Smooth muscle cell (in vitro differentiated cells): ENCODE data around the gene HPSE2. TPM values are rescaled to one million over a fixed set of nuclear protein-coding genes. Genes with fewer than 3 reads are reported as not detected.

Experiments used
- DNase-seq: peaks from one replicate; lab custom pipeline; 2025; ENCODE audit not compliant: unreplicated experiment; lab: John Stamatoyannopoulos, UW
- H2AFZ ChIP-seq: fragments of 200-600 bp; sonication (generic); 2 replicates; pipeline ENCODE4 v1.6.0; 2016; ENCODE audit warnings: antibody characterized with exemption, low read depth, mild to moderate bottlenecking
- H3F3A ChIP-seq: fragments of 200-600 bp; sonication (generic); 2 replicates; pipeline ENCODE4 v1.6.0; 2017; ENCODE audit warnings: antibody characterized with exemption, low read depth
- H3K27ac ChIP-seq: fragments of 200-600 bp; sonication (generic); 2 replicates; pipeline ENCODE4 v1.5.1; 2016; ENCODE audit warnings: low read depth, mild to moderate bottlenecking
- H3K27me3 ChIP-seq: fragments of 200-600 bp; sonication (generic); 2 replicates; pipeline ENCODE4 v1.6.1; 2016; ENCODE audit warnings: low read depth, mild to moderate bottlenecking
- H3K36me3 ChIP-seq: fragments of 200-600 bp; sonication (generic); 2 replicates; pipeline ENCODE4 v1.5.1; 2016; ENCODE audit warnings: low read depth
- H3K4me1 ChIP-seq: fragments of 200-600 bp; sonication (generic); 2 replicates; pipeline ENCODE4 v1.5.1; 2016; ENCODE audit warnings: low read depth
- H3K4me2 ChIP-seq: fragments of 200-600 bp; sonication (generic); 2 replicates; pipeline ENCODE4 v1.6.0; 2016; ENCODE audit warnings: mild to moderate bottlenecking
- H3K4me3 ChIP-seq: fragments of 200-600 bp; sonication (generic); 2 replicates; pipeline ENCODE4 v1.5.1; 2016; ENCODE audit warnings: mild to moderate bottlenecking
- H3K79me2 ChIP-seq: fragments of 200-600 bp; sonication (generic); 2 replicates; pipeline ENCODE4 v1.6.0; 2016; ENCODE audit warnings: low read depth, mild to moderate bottlenecking
- H3K9ac ChIP-seq: fragments of 200-600 bp; sonication (generic); 2 replicates; pipeline ENCODE4 v1.6.0; 2016; ENCODE audit warnings: low read depth
- H3K9me3 ChIP-seq: fragments of 200-600 bp; sonication (generic); replicated peaks from 2 replicates; pipeline ENCODE4 v1.5.1; 2016; ENCODE audit warnings: low read depth
- H4K20me1 ChIP-seq: fragments of 200-600 bp; sonication (generic); 2 replicates; pipeline ENCODE4 v1.6.0; 2016; ENCODE audit warnings: low read depth
- WGBS: methylation state at CpG from one replicate; pipeline ENCODE4 v1.1.7; 2016; ENCODE audit warnings: low lambda C conversion rate; 5-methylcytosine and 5-hydroxymethylcytosine counted together
- polyA plus RNA-seq: library from polyadenylated mRNA; unstranded; fragments of >200 nt; fragmentation: Nextera tagmentation; extraction: Ambion mirVana; gene quantifications from 2 replicates; pipeline ENCODE4 v1.2.1, GENCODE V29; 2016
- total RNA-seq: library from RNA; depleted of rRNA; stranded (reverse); fragments of >200 nt; gene quantifications from 2 replicates; pipeline ENCODE4 v1.2.3, GENCODE V29; 2014
- TF ChIP-seq, protein P1 (sequence below): fragments of 200-600 bp; sonication (generic); IDR thresholded peaks from 2 replicates; pipeline ENCODE4 v1.5.1; 2017; ENCODE audit warnings: borderline replicate concordance, mild to moderate bottlenecking, antibody characterized with exemption; ENCODE audit not compliant: insufficient read depth, poor library complexity, severe bottlenecking

HPSE2 gene
- total and polyA plus RNA-seq, 2 experiments from 2014 or later: 0.13 TPM; not detected in 1

DNA sequence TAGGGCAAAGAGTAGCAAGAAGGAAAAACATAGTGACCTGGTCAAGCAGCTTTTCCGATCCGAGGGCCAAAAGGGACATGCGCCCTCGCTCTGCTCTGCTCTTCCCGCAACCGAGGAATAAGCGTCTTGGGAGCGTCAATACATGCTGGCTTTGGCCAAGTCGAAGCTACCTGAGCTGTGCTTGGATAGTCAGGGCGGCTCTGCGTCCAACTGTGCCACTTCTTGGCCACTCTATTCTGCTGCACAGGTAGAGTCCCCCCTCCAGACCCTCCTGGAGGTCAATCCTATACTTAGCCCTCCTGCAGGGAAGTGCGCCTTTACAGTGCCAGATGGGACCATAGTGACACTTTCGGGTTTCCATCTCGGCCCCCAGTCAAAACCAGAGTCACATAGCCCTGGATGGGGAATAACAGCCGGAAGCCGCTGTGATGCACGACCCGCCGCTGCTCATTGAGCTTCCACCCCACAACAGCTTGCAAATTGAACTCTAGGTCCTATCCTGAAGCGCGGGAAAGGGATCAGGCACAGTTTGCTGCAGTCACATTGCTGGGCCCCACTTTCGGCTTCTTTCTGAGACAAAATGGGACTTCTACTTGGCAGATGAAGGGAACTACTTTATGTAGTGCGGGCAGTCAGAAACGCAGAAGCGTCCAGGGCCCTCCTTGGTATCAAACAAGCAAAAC, 1.1 kb upstream of the HPSE2 start:
- H3K27me3 ChIP-seq: peaks cover 87% of the 10 kb centered on the region

DNA sequence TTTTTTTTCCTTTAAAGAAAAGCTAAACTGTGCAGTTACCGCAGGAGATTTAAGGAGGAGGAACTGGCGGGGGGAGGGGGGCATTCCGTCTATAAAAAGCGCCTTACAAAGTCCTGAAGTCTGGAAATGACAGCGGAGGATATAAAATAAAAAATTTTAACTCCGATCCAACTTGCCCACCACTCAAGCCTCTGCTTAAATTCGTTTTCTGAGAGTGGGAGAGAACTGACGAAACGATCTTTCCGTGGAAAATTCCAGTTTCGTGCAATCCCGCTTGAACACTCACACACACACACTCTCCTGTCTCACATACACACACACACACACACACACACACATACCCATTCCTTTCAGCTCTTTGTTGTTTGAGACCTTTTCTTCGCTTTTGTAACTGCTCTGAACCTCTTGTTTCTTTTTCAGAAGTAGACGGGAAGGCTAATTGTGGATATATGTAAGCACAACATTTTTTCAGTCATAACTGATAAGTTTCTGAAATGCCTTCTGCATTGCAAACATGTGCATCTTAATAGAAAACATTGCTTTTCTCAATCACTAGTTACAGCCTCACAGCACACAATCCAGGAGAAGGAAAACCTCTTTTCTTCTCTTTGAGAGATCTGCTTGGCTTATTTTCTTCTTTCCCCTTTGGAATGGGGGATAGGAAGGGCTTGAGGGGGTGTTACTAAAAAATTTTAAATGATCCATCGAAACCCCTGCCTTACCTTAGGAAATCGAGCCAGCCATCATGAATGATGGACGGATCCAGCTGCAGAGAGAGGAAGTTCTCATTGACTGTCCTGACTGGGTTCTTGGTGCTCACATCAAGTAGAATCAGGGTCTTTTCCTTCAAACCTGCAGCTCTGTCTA, 628 bp downstream of the HPSE2 start:
- H3K79me2 ChIP-seq: no peaks in the 10 kb centered on the region
- no peaks in the 10 kb centered on the region for H3K36me3 ChIP-seq
- TF ChIP-seq, protein P1, sequence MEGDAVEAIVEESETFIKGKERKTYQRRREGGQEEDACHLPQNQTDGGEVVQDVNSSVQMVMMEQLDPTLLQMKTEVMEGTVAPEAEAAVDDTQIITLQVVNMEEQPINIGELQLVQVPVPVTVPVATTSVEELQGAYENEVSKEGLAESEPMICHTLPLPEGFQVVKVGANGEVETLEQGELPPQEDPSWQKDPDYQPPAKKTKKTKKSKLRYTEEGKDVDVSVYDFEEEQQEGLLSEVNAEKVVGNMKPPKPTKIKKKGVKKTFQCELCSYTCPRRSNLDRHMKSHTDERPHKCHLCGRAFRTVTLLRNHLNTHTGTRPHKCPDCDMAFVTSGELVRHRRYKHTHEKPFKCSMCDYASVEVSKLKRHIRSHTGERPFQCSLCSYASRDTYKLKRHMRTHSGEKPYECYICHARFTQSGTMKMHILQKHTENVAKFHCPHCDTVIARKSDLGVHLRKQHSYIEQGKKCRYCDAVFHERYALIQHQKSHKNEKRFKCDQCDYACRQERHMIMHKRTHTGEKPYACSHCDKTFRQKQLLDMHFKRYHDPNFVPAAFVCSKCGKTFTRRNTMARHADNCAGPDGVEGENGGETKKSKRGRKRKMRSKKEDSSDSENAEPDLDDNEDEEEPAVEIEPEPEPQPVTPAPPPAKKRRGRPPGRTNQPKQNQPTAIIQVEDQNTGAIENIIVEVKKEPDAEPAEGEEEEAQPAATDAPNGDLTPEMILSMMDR: no peak
- H3F3A ChIP-seq: no peaks in the 10 kb centered on the region
- peaks cover 26% of the 10 kb centered on the region for H3K4me1 ChIP-seq
- peak overlapping the region; percentile 82 for H2AFZ ChIP-seq
- 4% methylated on average over 17 of the region's 17 CpGs for WGBS
- DNase-seq: no peak
- no peak overlapping the region for H3K27ac ChIP-seq
- H3K27me3 ChIP-seq: peaks cover 91% of the 10 kb centered on the region
- H3K4me2 ChIP-seq: peak overlapping the region; percentile 97
- no peaks in the 10 kb centered on the region for H4K20me1 ChIP-seq
- peak overlapping the region; percentile 57 for H3K4me3 ChIP-seq
- H3K9me3 ChIP-seq: no peaks in the 10 kb centered on the region
- no peak overlapping the region for H3K9ac ChIP-seq

More for the DNA sequence above, 1.1 kb upstream of the HPSE2 start:
- Histone ChIP-seq H3K27ac (no peak overlapping the region), H3K9me3 (no peaks in the 10 kb centered on the region), H3K36me3 (no peaks in the 10 kb centered on the region), H3K4me2 (peak overlapping the region; percentile 97), H3F3A (no peaks in the 10 kb centered on the region), H3K79me2 (no peaks in the 10 kb centered on the region), H4K20me1 (no peaks in the 10 kb centered on the region), H2AFZ (peak overlapping the region; percentile 83), H3K4me3 (peak overlapping the region; percentile 57), H3K4me1 (peaks cover 26% of the 10 kb centered on the region), H3K9ac (no peak overlapping the region)
- TF ChIP-seq, protein P1: no peak
- DNase-seq: no peak
- 14% methylated on average over 25 of the region's 25 CpGs for WGBS

DNA sequence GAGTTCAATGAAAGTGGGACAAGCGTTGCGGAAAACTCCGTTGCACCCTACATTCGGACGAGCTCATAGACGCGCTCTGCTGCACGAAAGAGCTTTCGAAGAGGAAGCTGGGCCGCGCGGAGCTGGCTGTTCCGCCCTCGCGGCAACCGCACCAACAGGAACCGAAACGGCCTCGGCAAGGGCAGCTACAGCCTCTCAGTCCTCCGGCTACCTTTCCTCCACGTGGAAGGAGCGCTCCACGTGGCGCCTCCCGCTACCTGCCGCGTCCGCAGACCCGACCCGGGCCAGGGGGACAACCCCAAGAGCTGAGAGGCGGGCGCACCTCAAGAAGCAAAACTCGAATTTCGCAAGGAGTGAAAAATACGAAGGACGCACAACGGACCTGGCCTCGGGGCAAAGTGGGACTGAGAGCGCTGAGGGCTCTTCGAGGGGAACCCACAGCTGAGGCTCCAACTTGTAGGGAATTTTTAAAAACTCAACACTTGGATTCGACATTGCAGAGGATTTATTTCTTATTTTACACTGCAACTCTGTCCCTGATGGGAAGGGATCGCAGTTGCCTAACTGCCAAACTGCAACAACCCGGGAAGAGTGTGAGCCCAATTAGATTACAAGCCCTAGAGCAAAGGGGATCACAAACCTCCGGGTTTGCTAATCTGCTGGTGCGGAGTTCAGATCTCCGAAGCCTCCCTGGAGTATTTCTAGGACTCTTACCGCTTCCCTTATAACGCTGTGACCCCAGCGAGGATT, 1.4 kb downstream of the HPSE2 start:
- Histone ChIP-seq H3K27ac (no peak overlapping the region), H3K4me2 (peak overlapping the region; percentile 97), H2AFZ (peak overlapping the region; percentile 82), H3K27me3 (peaks cover 99% of the 10 kb centered on the region), H3K79me2 (no peaks in the 10 kb centered on the region), H3F3A (no peaks in the 10 kb centered on the region), H3K4me1 (peaks cover 26% of the 10 kb centered on the region), H4K20me1 (no peaks in the 10 kb centered on the region), H3K9ac (no peak overlapping the region), H3K4me3 (peak overlapping the region; percentile 57), H3K9me3 (no peaks in the 10 kb centered on the region), H3K36me3 (no peaks in the 10 kb centered on the region)
- DNase-seq: no peak
- TF ChIP-seq, protein P1: no peak
- under 1% methylated on average over 48 of the region's 49 CpGs for WGBS
